ENCODE measurements around the gene KIAA0232.
"Not testable (repeated sequence)": the region's sequence is repeated elsewhere in the genome, so short reads cannot be mapped to it uniquely, and the experiment has no call there.

Gene KIAA0232

DNA sequence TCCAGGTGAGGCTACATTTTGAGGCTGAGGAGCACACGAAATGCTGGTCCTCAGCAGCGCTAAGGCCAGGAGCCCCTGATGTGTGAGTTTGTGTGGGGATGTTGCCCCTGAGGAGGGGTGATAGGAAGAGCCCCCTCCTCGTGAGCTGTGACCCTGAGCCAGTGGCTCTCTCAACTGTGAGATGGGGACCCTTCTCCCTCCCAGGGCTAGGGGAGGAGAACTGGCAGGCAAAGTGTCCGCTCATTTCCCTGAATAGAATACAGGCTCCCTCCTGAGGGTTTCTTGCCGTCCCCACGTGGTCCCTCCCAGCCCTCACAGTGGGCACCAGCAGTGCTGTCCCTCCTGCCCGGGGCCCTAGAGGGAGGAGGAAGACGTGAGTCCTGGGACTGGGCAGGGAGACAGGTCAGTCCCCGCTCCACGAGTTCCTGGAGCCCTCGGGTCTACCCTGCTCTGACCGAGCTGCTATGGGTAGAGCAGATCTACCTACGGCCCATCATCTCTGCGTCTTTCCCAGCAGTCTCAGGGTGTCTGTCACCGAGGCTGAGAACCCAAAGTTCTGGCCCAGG lies 106.1 kb downstream of the KIAA0232 start:
- no peak for DNase-seq

DNA sequence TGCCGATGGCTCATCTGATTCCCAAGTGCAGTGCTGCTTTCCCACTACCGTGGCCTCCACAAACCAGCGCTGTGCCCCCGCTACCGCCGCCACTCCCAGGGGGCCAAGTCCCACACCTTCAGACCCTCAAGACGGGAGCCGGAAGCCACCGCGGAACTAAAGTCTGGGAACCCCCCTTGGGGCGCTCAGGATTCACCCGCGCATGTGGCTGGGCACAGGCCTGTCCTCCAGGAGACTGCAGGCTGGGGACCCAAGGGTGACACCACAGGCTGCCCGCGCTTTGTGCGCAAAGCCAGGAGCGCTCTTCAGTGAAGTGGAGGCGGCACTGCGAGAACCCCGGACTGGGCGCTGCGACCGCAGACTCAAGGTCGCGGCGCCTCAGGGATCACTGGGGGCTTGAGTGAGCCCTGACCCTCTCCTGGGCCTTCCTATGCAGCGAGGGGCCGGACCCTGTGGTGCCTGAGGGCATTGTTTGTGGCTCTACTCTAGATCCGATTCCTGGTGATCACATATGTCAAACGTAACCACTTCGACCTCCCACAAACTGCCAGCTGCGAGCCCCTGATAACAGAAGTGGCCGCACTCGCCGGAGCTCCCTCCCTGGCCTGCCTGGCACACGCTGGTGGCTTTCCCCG lies 106.7 kb downstream of the KIAA0232 start:
- DNase-seq = no peak

GRCh38 chr4:6889736-6890324 lies 107.3 kb downstream of the KIAA0232 start:
- DNase-seq = no peak

DNA sequence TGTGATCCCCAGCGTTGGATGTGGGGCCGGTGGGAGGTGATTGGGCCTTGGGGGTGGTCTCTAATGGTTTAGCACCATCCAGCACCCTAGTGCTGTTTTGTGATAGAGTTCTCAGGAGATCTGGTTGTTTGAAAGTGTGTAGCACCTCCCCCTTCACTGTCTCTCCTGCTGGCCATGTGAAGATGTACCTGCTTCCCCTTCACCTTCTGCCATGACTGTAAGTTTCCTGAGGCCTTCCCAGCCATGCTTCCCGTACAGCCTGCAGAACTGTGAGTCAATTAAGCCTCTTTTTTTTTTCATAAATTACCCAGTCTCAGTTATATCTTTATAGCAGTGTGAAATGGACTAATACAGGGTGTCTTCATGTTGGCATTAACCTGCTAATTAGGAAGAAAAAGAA lies 107.8 kb downstream of the KIAA0232 start:
- DNase-seq = no peak

DNA sequence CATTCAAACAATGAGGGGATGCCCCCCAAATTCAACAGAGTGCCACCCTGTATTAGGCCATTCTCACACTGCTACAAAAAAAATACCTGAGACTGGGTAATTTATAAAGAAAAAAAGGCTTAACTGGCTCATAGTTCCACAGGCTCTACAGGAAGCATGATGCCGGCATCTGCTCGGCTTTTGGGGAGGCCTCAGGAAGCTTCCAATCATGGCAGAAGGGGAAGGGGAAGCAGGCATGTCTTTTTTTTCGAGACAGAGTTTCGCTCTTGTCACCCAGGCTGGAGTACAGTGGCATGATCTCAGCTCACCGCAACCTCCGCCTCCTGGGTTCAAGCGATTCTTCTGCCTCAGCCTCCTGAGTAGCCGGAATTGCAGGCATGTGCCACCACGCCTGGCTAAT lies 108.4 kb downstream of the KIAA0232 start:
- DNase-seq = not testable (repeated sequence)

DNA sequence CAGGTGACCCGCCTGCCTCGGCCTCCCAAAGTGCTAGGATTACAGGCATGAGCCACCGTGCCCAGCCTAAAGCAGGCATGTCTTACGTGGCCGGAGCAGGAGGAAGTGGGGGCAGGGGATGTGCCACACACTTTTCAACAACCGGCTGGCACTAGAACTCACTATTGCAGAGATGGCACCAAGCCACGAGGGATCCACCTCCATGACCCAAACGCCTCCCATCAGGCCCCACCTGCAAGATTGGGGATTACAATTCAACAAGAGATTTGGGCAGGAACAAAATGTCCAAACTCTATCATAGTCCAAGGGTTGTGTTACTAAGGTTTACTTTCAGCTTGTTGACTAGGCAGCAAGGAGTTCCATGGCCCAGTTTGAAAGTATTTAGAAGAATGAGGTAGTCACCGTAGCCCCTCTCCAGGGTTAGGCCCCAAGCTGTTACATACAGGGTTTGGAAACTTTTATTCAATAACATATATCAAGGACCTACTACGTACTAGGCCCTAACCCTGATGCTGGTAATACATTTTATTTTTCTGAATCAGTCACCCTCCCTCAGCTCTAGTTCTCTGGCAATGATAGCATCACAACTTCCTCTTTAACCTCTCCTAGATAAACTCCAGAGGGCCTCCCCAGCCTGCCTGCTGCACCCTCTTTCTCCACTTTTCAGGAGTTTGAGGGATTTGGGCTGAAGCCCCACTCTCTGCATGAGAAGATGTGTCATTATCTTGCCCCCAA lies 109.1 kb downstream of the KIAA0232 start:
- DNase-seq = no peak

GRCh38 chr4:6892190-6892908 lies 109.8 kb downstream of the KIAA0232 start:
- no peak for DNase-seq

DNA sequence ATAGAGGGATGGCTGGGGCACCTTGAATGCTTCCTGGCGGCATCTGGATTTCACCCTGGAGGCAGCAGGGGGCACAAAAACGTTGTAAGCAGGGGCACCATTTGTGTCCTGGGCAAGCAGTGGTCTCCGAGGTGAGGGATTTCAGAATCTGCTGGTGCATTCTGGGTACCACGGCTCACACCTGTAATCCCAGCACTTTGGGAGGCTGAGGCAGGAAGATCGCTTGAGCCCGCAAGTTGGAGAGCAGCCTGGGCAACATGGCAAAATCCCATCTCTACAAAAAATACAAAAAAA lies 110.3 kb downstream of the KIAA0232 start:
- DNase-seq = no peak

DNA sequence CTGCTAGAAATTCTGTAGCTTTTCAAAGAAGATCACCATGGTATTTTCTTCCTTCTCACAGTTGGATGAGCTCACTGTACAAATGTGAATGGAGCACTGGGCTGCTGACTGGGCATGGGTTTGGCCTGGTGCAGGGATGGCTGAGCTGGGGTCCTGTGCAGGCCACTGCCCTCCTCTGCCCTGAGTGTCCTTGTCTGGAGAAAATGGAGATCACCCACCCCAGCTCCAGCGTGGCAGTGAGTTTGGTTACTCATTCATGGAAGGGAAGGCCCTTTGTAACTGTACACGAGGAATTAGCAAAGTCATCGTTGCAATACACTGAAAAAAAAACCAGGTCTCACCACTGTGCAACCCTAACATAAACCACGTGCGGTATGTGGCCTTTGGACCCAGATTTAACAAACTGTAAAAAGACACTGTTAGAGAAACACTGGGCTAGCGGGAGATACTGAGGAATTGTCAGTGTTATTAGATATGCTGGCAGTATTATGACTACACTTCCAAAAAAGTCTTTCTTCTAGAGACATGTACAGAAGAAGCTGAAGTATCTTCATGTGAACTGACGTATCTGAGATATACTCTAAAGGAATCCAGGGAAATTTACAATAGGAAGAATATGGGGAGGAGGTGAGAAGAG lies 111.0 kb downstream of the KIAA0232 start:
- DNase-seq = no peak

DNA sequence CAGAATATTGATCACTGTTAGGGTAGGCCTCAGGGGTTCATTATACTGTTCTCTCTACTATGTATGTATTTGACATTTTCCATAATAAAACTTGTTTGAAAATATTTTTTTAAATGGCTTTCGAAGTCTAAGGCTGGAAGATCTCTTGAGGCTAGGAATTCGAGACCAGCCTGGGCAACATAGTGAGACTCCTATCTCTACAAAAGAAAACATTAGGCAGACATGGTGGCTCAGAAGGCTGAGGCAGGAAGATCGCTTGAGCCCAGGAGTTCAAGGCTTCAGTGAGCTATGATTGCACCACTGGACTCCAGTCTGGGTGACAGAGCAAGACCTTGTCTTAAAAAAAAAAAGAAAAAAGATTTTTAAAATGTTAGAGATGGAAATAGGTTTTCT lies 111.6 kb downstream of the KIAA0232 start:
- DNase-seq = no peak

GRCh38 chr4:6894528-6895498 lies 112.3 kb downstream of the KIAA0232 start:
- DNase-seq = no peak

DNA sequence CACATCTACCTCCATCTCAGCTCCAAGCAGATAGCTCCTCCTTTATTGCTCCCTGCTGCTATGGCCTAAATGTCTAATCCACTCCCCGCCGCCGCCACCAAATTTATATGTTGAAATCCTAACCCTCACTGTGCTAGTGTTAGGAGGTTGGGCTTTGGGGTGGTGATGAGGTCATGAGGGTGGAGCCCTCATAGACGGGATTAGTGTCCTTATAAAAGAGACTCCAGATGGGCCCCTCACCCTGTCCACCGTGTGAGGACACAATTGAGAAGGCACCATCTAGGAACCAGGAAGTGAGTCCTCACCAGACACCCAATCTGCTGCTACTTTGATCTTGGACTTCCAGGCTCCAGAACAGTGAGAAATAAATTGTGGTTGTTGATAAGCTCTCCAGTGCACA lies 113.5 kb downstream of the KIAA0232 start:
- DNase-seq = no peak

DNA sequence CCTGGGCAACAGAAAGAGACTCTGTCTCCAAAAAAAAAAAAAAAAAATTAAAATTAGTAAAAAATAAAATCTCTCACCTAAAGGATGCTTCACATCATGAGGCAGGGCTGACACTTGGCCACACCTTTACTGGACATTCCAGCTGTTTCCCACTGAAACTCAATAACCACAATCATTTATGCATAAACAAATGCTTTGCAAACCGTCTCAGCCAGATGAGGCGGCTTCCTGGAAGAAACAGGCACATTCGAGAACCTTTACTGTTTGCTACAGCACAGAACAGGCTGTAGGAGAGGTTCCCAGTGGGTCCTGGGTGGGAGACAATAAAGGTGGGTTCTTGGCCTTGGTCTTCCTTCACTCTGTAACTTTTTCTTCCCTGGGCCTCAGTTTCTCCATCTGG lies 116.2 kb downstream of the KIAA0232 start:
- no peak for DNase-seq

- DNase-seq = no peak
Measured at GRCh38 chr4:6900181-6900812, 117.8 kb downstream of the KIAA0232 start.

GRCh38 chr4:6900956-6901355 lies 118.4 kb downstream of the KIAA0232 start:
- DNase-seq = no peak

DNA sequence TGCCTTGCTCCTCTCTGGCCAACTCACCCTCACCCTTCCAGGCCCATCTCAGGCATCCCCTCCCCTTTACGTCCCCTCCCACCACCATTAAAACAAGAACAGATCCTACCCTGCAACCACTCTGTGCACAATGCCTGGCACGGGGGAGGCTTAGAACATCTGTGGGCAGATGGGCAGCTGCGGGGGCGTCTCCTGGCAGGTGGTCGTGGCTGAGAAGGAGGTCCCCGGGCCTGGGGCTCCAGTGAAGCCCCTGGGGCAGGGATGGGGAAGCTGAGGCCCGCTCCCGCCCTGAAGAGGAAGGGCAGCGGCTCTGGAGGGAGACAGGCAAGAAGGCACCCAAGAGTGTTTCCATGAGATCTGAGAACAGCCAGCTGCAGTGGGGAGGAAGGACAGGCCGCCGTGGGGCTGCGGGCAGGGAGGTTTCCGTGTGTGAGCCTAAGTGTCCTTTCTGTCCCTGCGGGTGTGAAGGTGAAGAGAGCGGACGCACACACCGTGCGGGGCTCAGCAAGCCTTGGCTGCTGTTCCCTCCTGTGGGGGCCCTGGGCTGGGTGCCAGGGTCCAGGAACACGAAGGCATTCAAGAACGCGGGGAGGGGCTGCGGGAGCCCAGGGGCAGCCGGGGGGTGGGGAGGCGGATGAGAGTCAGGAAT lies 119.3 kb downstream of the KIAA0232 start:
- no peak for DNase-seq

- no peak for DNase-seq
Measured at GRCh38 chr4:6902318-6903042, 120.0 kb downstream of the KIAA0232 start.

GRCh38 chr4:6905516-6906445 lies 123.3 kb downstream of the KIAA0232 start:
- no peak for DNase-seq

GRCh38 chr4:6906486-6906885 lies 124.0 kb downstream of the KIAA0232 start:
- DNase-seq = not testable (repeated sequence)
